ENCODE results near the gene CCDC188. TPM values are rescaled to one million over a fixed set of nuclear protein-coding genes. Genes with fewer than 3 reads are reported as not detected.

The CCDC188 gene
- total and polyA plus RNA-seq, 2 of the 4 experiments (the other 2 are of a cell fraction), result 0.10 TPM; not detected in 1

- no peaks in the 10 kb centered on the region for H3K9me1 ChIP-seq (ENCODE audit: insufficient read depth, low read length)
Observed at GRCh38 chr22:20170170-20170569, 19.3 kb upstream of the CCDC188 start.

More at GRCh38 chr22:20170170-20170569, 19.3 kb upstream of the CCDC188 start:
- intact Hi-C loops (cut with micrococcal nuclease) (no loop called here), dilution Hi-C loops (cut with HindIII; ENCODE audit: low sequenced_read_pairs, unreplicated experiment) (no loop called here), in situ Hi-C loops (cut with MboI; ENCODE audit: low sequenced_read_pairs) (loop anchor here (5.0 kb wide), 1 partner anchor 107 kb away; no protein-coding TSS in a partner anchor)
- Histone ChIP-seq H2AK9ac (replicated peaks; ENCODE audit: low read depth, low read length, poor library complexity) (no peak overlapping the region), H4K91ac (ENCODE audit: insufficient read depth, low read depth, low read length) (no peak overlapping the region), H3K27ac (ENCODE audit: insufficient read depth, low read length) (no peak overlapping the region), H3K36me3 (ENCODE audit: control insufficient read depth, insufficient read depth, low read length) (no peaks in the 10 kb centered on the region), H3K9me3 (ENCODE audit: control insufficient read depth, insufficient read depth, low read length) (no peaks in the 10 kb centered on the region), H4K8ac (ENCODE audit: low read depth in 2 of 2, low read length in 2 of 2) (no peak overlapping the region), H3K9ac (ENCODE audit: low read depth, low read length) (no peak overlapping the region), H3K4me2 (ENCODE audit: low read depth, low read length) (no peak overlapping the region), H3K4me1 (ENCODE audit: control insufficient read depth, insufficient read depth, low read length) (no peaks in the 10 kb centered on the region), H2BK120ac (ENCODE audit: low read depth, low read length) (no peak overlapping the region), H3K27me3 (ENCODE audit: control insufficient read depth, insufficient read depth, low read length) (peaks cover 28% of the 10 kb centered on the region), H3K4me3 (ENCODE audit: insufficient read depth, low read depth, low read length) (no peak overlapping the region), H4K20me1 (ENCODE audit: insufficient read depth, low read length) (no peaks in the 10 kb centered on the region), H2AK5ac (ENCODE audit: low read depth, low read length) (no peak overlapping the region), H2AFZ (replicated peaks; ENCODE audit: low read length, poor library complexity) (no peak overlapping the region), H3K4ac (ENCODE audit: low read depth, low read length) (no peak overlapping the region), H3K18ac (ENCODE audit: low read depth, low read length) (no peak overlapping the region), H3K56ac (ENCODE audit: extremely low read depth, insufficient read depth, low read length) (no peak overlapping the region), H2BK20ac (ENCODE audit: low read depth, low read length) (no peak overlapping the region), H2BK5ac (ENCODE audit: low read depth, low read length, poor library complexity, severe bottlenecking) (no peak overlapping the region), H4K5ac (ENCODE audit: low read depth, low read length) (no peak overlapping the region), H3K14ac (replicated peaks; ENCODE audit: low read depth, low read length) (no peak overlapping the region), H3K23ac (ENCODE audit: low read depth, low read length) (no peak overlapping the region), H2BK15ac (ENCODE audit: low read depth, low read length) (no peak overlapping the region), H3K79me1 (ENCODE audit: low read depth in 1 of 2, low read length in 2 of 2) (no peaks in the 10 kb centered on the region)
- BruUV-seq (replicated peaks), result no TSS peak
- POLR2A ChIA-PET (ENCODE audit: unreplicated experiment), result no interaction called here
- CTCF ChIA-PET, result no interaction called here
- 69% methylated on average over 5 of the region's 13 CpGs; no CpG with 5 or more reads in 1 of the 2 experiments for WGBS, 2 experiments (ENCODE audit: extremely low coverage in 2 of 2, insufficient read length in 1 of 2)
- TF ChIP-seq CEBPB (IDR thresholded peaks at IDR 0.05; ENCODE audit: low read depth, low read length) (no peak), FOS (IDR thresholded peaks at IDR 0.05; ENCODE audit: low read depth, low read length) (no peak), RAD21 (IDR thresholded peaks at IDR 0.05; ENCODE audit: low read length) (no peak), MXI1 (IDR thresholded peaks at IDR 0.05; ENCODE audit: borderline replicate concordance, low read depth, low read length) (no peak), NFE2L2 (IDR thresholded peaks at IDR 0.05; ENCODE audit: low read depth, low read length) (no peak), CHD1 (IDR thresholded peaks at IDR 0.05; ENCODE audit: low read depth, low read length) (no peak), POLR2A (IDR thresholded peaks at IDR 0.05; ENCODE audit: low read depth, low read length) (no peak), MAFK (IDR thresholded peaks at IDR 0.05; ENCODE audit: low read depth, low read length) (no peak), MAZ (IDR thresholded peaks at IDR 0.05; ENCODE audit: borderline replicate concordance, low read depth, low read length) (no peak), BHLHE40 (IDR thresholded peaks at IDR 0.05; ENCODE audit: low read depth, low read length) (no peak), RCOR1 (IDR thresholded peaks at IDR 0.05; ENCODE audit: insufficient replicate concordance, low read length) (no peak), ELK1 (IDR thresholded peaks at IDR 0.05; ENCODE audit: borderline replicate concordance, low read depth, low read length) (no peak), SMC3 (IDR thresholded peaks at IDR 0.05; ENCODE audit: low read depth, low read length) (no peak), RFX5 (IDR thresholded peaks at IDR 0.05; ENCODE audit: low read depth, low read length) (no peak)
- TF ChIP-seq, protein P1, sequence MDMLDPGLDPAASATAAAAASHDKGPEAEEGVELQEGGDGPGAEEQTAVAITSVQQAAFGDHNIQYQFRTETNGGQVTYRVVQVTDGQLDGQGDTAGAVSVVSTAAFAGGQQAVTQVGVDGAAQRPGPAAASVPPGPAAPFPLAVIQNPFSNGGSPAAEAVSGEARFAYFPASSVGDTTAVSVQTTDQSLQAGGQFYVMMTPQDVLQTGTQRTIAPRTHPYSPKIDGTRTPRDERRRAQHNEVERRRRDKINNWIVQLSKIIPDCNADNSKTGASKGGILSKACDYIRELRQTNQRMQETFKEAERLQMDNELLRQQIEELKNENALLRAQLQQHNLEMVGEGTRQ (IDR thresholded peaks at IDR 0.05; ENCODE audit: low read depth, low read length), result no peak
- TF ChIP-seq, protein P2, sequence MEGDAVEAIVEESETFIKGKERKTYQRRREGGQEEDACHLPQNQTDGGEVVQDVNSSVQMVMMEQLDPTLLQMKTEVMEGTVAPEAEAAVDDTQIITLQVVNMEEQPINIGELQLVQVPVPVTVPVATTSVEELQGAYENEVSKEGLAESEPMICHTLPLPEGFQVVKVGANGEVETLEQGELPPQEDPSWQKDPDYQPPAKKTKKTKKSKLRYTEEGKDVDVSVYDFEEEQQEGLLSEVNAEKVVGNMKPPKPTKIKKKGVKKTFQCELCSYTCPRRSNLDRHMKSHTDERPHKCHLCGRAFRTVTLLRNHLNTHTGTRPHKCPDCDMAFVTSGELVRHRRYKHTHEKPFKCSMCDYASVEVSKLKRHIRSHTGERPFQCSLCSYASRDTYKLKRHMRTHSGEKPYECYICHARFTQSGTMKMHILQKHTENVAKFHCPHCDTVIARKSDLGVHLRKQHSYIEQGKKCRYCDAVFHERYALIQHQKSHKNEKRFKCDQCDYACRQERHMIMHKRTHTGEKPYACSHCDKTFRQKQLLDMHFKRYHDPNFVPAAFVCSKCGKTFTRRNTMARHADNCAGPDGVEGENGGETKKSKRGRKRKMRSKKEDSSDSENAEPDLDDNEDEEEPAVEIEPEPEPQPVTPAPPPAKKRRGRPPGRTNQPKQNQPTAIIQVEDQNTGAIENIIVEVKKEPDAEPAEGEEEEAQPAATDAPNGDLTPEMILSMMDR (conservative IDR thresholded peaks at IDR 0.05; ENCODE audit: low read depth, low read length), result no peak
- DNase-seq, result no peak
- no peak for ATAC-seq (ENCODE audit: low read depth)
